ENCODE results near the gene STAT3. TPM values are rescaled to one million over a fixed set of nuclear protein-coding genes. Genes with fewer than 3 reads are reported as not detected.
"Not testable (repeated sequence)": the region's sequence is repeated elsewhere in the genome, so short reads cannot be mapped to it uniquely, and the experiment has no call there.

STAT3 gene
- total RNA-seq, 6 experiments from 2014 or later, result 65.3 to 74.5 (median 68.8) TPM

GRCh38 chr17:42394838-42395237, 6.6 kb upstream of the STAT3 start:
- Mint-ChIP-seq H3K27ac (no peak overlapping the region), H3K27me3 (ENCODE audit: insufficient read depth) (peaks cover 5% of the 10 kb centered on the region), H3K4me1 (ENCODE audit: low read depth) (peaks cover 21% of the 10 kb centered on the region), H3K36me3 (ENCODE audit: low read depth) (peaks cover 4% of the 10 kb centered on the region), H3K9me3 (no peaks in the 10 kb centered on the region), H3K4me3 (no peak overlapping the region)
- DNase-seq, result no peak
- TF ChIP-seq CTCF (IDR thresholded peaks at IDR 0.05), result no peak

DNA sequence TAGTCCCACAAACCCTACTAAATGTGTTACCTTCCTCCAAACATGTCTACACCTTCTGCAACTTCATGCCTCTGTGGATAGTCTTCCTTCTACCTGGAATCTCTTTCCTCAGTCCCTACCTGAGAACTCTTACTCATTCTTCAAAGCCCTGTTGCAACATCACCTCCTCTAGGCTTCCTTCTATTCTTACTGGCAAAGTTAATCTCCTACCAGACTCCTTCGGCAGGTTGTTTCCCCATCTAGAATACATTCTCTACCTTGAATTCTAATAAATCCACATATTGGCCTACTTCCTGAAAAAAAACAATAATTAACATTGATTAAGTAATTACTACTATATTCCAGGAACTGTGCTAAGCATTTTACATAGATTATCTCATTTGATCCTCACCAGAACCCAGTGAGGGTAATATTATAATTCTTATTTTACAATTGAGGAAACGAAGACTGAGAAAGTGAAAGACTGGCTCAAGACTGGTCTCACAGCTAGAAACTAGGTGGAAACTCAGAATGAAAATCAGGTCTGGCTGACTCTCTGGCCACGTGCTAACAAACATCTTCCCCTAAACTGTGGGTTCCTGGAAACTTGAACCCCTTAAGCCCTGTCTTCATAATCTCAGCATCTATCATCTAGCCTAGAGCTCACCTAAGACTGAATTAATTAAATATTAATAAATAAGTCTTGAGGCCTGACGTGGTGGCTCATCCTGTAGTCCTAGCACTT, 4.6 kb upstream of the STAT3 start:
- Mint-ChIP-seq H3K27ac (no peak overlapping the region), H3K36me3 (ENCODE audit: low read depth) (peaks cover 4% of the 10 kb centered on the region), H3K4me1 (ENCODE audit: low read depth) (peaks cover 15% of the 10 kb centered on the region), H3K4me3 (no peak overlapping the region), H3K27me3 (ENCODE audit: insufficient read depth) (peaks cover 5% of the 10 kb centered on the region), H3K9me3 (no peaks in the 10 kb centered on the region)
- TF ChIP-seq CTCF (IDR thresholded peaks at IDR 0.05), result no peak
- DNase-seq, result no peak

GRCh38 chr17:42391439-42391838, 3.2 kb upstream of the STAT3 start:
- peaks cover 23% of the 10 kb centered on the region for H3K4me1 Mint-ChIP-seq (ENCODE audit: low read depth)

GRCh38 chr17:42389899-42390298, 1.7 kb upstream of the STAT3 start:
- H3K4me3 Mint-ChIP-seq, result no peak overlapping the region
- H3K27me3 Mint-ChIP-seq (ENCODE audit: insufficient read depth), result peaks cover 3% of the 10 kb centered on the region
- H3K27ac Mint-ChIP-seq, result peak overlapping the region; percentile 95; the same call in 1 of the 2 replicates
- no peaks in the 10 kb centered on the region for H3K9me3 Mint-ChIP-seq
- H3K36me3 Mint-ChIP-seq (ENCODE audit: low read depth), result peaks cover 5% of the 10 kb centered on the region
- peaks cover 27% of the 10 kb centered on the region for H3K4me1 Mint-ChIP-seq (ENCODE audit: low read depth)
- TF ChIP-seq CTCF (IDR thresholded peaks at IDR 0.05), result no peak
- no peak for DNase-seq

More at GRCh38 chr17:42391439-42391838, 3.2 kb upstream of the STAT3 start:
- not testable (repeated sequence) for DNase-seq; H3K27me3 Mint-ChIP-seq (ENCODE audit: insufficient read depth); H3K27ac Mint-ChIP-seq; H3K4me3 Mint-ChIP-seq; H3K36me3 Mint-ChIP-seq (ENCODE audit: low read depth); H3K9me3 Mint-ChIP-seq

GRCh38 chr17:42389135-42389417, 834 bp upstream of the STAT3 start:
- Mint-ChIP-seq H3K4me3 (peak overlapping the region; percentile 99), H3K9me3 (no peaks in the 10 kb centered on the region), H3K27me3 (ENCODE audit: insufficient read depth) (peaks cover 3% of the 10 kb centered on the region), H3K4me1 (ENCODE audit: low read depth) (peaks cover 27% of the 10 kb centered on the region), H3K36me3 (ENCODE audit: low read depth) (peaks cover 5% of the 10 kb centered on the region), H3K27ac (peak overlapping the region; percentile 95)
- no peak for DNase-seq
- no peak for TF ChIP-seq CTCF (IDR thresholded peaks at IDR 0.05)

- TF ChIP-seq CTCF (IDR thresholded peaks at IDR 0.05), result no peak
- H3K4me1 Mint-ChIP-seq (ENCODE audit: low read depth), result peaks cover 27% of the 10 kb centered on the region
- peak overlapping the region; percentile 99 for H3K4me3 Mint-ChIP-seq
- peaks cover 5% of the 10 kb centered on the region for H3K36me3 Mint-ChIP-seq (ENCODE audit: low read depth)
- H3K27me3 Mint-ChIP-seq (ENCODE audit: insufficient read depth), result peaks cover 3% of the 10 kb centered on the region
- DNase-seq, result no peak
- peak overlapping the region; percentile 93 for H3K27ac Mint-ChIP-seq
- no peaks in the 10 kb centered on the region for H3K9me3 Mint-ChIP-seq
Observed at GRCh38 chr17:42387661-42388380, 421 bp downstream of the STAT3 start.
